Omental fat pad (tissue), 4 donors: Measurements from ENCODE around the gene CAMK2B. TPM values are rescaled to one million over a fixed set of nuclear protein-coding genes. Genes with fewer than 3 reads are reported as not detected.

ENCODE experiments used
- ATAC-seq: fragments of 150-250 bp; one replicate; pipeline ENCODE4 v1.9.1; 2016; ENCODE audit warnings: mild to moderate bottlenecking, moderate library complexity; ENCODE audit not compliant: low FRiP score
- DNase-seq: peaks from one replicate; pipeline ENCODE4 v3.0.0-alpha.2; 2019; ENCODE audit warnings: low spot score
- CTCF ChIP-seq, 3 donors: fragments of 450-650 bp; IDR thresholded peaks; one replicate each; pipeline ENCODE4 v1.5.1; 2016 to 2017; ENCODE audit warnings: antibody characterized with exemption in 3 of 3, mild to moderate bottlenecking in 3 of 3, moderate library complexity in 2 of 3
- total RNA-seq, 4 donors: library from RNA; depleted of rRNA; stranded (reverse); fragments of >200 nt; gene quantifications; one replicate each; pipeline ENCODE4 v1.1.0, GENCODE V29; 2016

CAMK2B gene
- total RNA-seq, 4 donors from 2014 or later, result 0.48 TPM; not detected in 3

- ATAC-seq (no peak), DNase-seq (no peak)
- TF ChIP-seq CTCF (IDR thresholded peaks at IDR 0.05), result no peak
Observed at GRCh38 chr7:44274623-44274975, 50.8 kb downstream of the CAMK2B start.

GRCh38 chr7:44273681-44274622, 51.4 kb downstream of the CAMK2B start:
- DNase-seq, result no peak
- no peak for ATAC-seq
- TF ChIP-seq CTCF (IDR thresholded peaks at IDR 0.05), result no peak

DNA sequence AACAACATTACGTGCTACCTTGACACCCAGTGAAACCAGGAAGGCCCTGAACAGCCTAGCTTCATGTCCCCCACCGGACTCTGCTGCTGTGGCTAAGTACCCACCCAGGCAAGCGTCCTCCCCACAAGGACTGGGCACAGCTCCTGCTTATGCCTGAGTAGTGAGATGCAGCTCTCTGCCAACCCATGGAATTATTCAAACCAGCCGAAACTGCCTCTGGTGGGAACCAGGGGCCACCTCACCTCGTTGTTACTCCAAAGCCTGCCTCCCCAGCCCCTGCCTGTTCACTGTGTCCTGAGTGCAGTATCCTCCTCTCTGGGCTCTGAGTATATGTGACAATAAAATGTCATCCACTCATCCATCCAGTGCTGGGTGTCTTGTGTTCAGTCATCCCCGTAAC, 52.4 kb downstream of the CAMK2B start:
- no peak for ATAC-seq
- TF ChIP-seq CTCF (IDR thresholded peaks at IDR 0.05), result no peak

GRCh38 chr7:44272456-44272855, 52.9 kb downstream of the CAMK2B start:
- DNase-seq (no peak), ATAC-seq (no peak)
- no peak for TF ChIP-seq CTCF (IDR thresholded peaks at IDR 0.05)

More for the DNA sequence above, 52.4 kb downstream of the CAMK2B start:
- DNase-seq, result no peak

GRCh38 chr7:44269943-44270493, 55.4 kb downstream of the CAMK2B start:
- TF ChIP-seq CTCF (IDR thresholded peaks at IDR 0.05), result no peak
- ATAC-seq (no peak), DNase-seq (no peak)

DNA sequence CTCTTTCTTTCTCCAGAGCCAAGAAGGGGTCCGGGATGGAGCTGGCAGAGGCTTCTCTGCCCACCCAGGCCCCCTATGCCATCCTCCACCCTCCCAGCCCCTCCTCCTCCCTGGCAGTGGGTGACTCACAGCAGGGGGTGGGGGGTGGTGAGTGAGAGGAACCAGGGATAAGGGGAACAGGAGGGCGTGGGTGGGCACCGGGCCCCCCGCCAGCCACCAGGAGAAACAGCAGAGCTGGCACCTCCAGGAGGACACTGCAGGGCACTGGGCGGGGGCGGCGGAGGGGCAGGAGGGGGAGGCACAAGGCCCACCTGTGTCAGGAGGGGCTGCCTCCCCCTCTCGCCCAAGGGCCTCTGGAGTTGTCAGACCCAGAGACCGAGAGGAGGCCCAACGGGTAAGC, 56.0 kb downstream of the CAMK2B start:
- TF ChIP-seq CTCF (IDR thresholded peaks at IDR 0.05), result no peak
- ATAC-seq, result no peak
- no peak for DNase-seq

- DNase-seq (no peak), ATAC-seq (no peak)
- TF ChIP-seq CTCF (IDR thresholded peaks at IDR 0.05), result no peak
Observed at GRCh38 chr7:44268671-44269070, 56.7 kb downstream of the CAMK2B start.
